ENCODE results near the gene DIDO1.

GRCh38 chr20:62924442-62925075 lies 1.7 kb downstream of the DIDO1 start:
- TF ChIP-seq POLR2AphosphoS5 (IDR thresholded peaks at IDR 0.05), result no peak
- no peak for TF ChIP-seq CTCF (IDR thresholded peaks at IDR 0.05)
- no peak for TF ChIP-seq EP300 (IDR thresholded peaks at IDR 0.05)
- TF ChIP-seq POLR2A (IDR thresholded peaks at IDR 0.05), result no peak
